GM03348 (cell line): ENCODE results near the gene GRIP1.
A peak's percentile ranks its signal among the peaks of the same experiment; 100 is the strongest.

Source experiments
- DNase-seq: peaks from one replicate; pipeline ENCODE4 v3.0.0; 2012; ENCODE audit warnings: low spot score

Gene GRIP1

GRCh38 chr12:66692170-66692569 lies 13.3 kb upstream of the GRIP1 start:
- no peak for DNase-seq

- DNase-seq = peak; percentile 24
Measured at GRCh38 chr12:66688846-66689439, 10.1 kb upstream of the GRIP1 start.

GRCh38 chr12:66684222-66684621 lies 5.3 kb upstream of the GRIP1 start:
- no peak for DNase-seq

- DNase-seq = no peak
Measured at GRCh38 chr12:66683822-66684221, 4.9 kb upstream of the GRIP1 start.

DNA sequence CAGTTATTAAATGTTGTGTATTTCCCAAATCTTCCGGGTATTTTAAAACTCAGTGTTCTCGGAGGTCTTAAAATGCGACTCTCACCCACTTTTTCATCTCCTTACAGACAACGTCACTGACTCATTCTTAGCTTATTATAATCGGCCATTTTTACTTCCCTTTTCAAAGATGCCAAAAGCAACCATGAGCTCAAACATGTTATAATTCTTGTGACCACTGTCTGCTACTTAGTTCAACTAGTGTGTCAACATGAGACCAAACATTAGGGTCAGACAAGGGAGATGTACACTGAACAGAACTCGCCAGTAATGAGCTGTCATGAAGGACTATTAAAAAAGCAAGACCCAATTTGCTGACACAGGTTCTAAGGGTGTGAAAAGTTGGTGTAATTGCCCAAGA lies 4.2 kb upstream of the GRIP1 start:
- no peak for DNase-seq

DNA sequence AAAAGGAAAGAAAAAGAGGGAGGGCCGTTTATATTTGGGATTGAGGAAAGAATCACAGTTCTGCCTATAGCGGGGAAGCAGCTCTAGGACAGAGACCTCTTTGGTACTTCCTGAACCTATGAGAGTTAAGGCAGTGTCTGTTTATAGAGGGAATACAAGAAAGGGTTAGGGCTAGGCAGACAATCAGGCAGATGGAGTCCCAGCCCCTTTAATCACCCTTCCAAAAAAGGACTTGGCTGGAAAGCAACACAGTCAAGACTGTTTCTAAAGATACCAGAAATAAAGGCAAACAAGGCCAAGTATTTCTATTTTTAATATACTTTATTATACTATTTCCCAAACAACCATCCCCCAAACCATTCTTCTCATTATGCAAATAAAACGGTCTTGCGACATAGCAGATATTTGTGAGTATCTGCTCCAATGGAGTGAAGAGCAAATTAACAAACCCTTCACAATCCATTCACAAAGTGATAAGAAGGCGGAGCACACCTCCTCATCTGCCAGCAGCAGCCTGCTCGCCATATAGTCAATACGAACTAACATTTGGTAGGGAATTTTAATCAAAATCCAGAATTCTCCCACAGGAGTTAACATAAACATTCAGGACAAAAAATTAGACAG lies 697 bp upstream of the GRIP1 start:
- DNase-seq = no peak

GRCh38 chr12:66676241-66676640 lies 2.6 kb downstream of the GRIP1 start:
- DNase-seq = no peak

DNA sequence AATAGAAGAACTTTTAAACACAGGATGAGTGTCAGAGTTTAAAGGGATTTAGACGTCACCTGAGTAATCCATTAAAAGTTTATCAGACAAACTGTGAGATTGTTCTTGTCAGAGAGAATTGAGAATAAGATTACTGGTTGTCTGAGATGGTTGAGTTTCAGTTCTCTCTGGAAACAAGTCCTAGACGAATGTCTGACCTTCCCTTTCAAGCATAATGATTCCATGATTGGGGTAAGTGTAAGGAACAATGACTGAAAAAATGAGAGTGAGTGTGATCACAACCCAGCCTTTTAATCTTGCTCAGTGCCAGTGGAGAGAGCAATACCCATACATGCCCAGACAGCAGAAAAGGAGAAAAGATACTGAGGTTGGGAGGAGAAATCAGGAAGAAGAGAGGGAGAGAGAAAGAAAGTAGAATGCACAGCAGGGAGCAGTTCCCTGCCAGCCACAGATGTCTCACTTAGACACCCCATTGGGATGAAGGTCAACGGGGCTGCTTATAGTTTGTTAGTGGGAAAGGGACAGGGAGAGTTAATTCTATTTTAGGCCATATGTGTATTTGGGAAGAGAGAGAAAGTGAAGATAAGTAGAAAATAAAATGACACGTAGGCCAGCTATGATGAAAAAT lies 4.3 kb downstream of the GRIP1 start:
- no peak for DNase-seq

- no peak for DNase-seq
Measured at GRCh38 chr12:66669541-66669940, 9.3 kb downstream of the GRIP1 start.

DNA sequence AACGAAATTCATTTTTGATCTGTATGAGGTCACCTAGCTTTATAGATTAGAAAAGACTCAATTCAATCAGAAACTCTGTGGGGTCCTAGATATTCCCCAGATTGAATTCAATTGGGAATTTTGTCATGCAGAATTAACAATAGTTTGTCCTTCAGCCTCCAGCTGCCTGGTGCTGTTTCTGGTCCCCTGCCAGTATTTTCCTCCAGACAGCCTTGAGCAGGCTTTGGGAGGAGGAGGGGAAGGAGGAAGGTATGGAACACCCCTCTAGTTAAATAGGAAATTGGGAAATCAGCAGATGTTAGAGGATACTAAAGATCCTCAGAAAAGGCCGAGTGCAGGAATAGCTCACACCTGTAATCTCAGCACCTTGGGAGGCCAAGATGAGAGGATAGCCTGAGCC lies 10.6 kb downstream of the GRIP1 start:
- DNase-seq = no peak

DNA sequence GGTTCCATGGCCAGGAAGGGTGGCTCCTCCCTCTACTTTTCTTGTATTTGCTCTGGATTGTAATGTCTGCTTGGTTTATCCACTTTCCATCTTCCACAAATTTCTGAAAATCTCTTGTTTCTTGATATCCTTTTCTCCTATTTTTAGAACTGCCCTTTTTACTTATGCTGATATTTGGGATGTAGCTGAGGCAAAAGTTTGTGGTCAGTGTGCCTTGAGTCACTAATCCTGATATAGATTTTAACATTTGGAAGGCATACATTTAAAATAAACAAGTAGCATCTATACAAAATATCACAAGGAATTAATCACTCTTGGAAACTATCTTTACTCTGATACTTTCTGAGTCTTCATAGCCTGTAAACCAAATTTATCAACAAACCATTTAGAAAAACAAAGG lies 11.0 kb downstream of the GRIP1 start:
- no peak for DNase-seq

- DNase-seq = no peak
Measured at GRCh38 chr12:66666481-66666880, 12.4 kb downstream of the GRIP1 start.

DNA sequence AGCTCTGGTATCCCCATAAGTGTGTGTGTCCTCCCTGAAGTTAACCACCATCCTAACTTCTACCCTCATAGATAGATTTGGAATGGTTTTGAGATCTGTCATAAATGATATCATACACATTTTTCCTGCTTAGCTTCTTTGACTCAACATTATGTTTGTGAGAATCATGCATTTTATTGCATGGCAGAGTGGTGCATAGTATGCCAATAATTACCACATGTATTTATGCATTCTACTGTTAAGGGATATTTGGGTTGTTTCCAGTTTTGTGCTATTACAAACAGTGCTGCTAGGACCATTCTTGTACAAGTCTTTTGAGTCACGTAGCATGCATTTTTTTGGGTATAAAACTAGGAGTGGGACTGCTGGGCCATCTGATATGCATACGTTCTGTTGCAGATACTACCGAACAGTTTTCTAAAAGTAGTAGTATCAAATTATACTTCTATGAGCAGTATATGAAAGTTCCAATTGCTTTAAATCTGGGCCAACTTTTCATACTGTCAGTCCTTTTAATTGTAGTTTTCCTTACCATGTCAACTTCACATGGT lies 13.4 kb downstream of the GRIP1 start:
- no peak for DNase-seq

- DNase-seq = no peak
Measured at GRCh38 chr12:66664076-66664475, 14.8 kb downstream of the GRIP1 start.

- no peak for DNase-seq
Measured at GRCh38 chr12:66663611-66664010, 15.3 kb downstream of the GRIP1 start.

DNA sequence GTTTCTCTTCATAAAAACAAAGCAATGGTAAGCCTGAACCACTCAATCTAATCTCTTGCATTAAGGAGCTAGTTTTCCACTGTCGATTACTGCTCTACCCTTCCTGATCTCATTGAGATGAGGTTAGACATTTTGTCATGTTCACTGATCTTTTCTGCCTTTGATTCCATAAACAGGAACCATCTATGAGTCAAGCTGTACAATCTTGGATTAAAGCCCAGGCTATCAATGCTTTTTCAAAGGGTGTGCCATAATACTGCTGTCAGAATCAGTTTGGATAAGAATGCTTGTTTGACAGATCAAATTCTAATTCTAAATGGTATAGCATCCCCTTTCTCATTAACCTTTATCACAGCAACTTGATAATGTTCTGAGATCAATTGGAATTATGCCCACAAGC lies 16.1 kb downstream of the GRIP1 start:
- no peak for DNase-seq

- no peak for DNase-seq
Measured at GRCh38 chr12:66662179-66662578, 16.7 kb downstream of the GRIP1 start.

- no peak for DNase-seq
Measured at GRCh38 chr12:66661357-66661756, 17.5 kb downstream of the GRIP1 start.

GRCh38 chr12:66653796-66654195 lies 25.1 kb downstream of the GRIP1 start:
- no peak for DNase-seq

- no peak for DNase-seq
Measured at GRCh38 chr12:66648033-66648735, 30.7 kb downstream of the GRIP1 start.

DNA sequence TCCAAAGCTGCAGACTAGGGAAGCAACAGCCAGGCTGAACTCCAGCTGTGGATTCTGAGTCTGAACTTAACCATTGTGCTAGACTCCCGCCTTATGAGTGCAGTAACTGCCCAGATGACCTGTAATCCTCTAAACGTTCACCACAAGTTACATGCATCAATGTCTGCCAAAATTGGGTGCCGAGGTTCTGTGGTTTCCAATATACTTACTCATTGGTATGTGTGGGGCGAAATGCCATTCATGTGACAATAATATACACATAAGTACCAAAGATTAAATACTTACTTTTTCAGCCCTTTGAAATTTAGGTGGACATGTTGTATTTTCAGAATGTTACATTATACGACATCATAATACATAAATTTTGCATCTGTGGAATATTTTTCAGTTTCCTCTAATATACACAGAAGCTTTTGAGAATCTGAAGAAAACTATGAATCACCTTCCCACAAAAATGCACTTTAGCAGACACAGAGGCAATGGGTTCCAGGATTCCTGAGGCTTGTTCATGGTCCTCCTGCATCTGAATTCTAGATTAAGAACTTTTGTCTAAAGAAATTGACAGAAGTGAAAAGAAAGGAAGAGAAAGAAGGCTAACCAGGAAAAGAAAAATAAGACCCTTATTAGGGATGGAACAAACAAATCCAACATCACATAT lies 31.7 kb downstream of the GRIP1 start:
- peak; percentile 81 for DNase-seq

DNA sequence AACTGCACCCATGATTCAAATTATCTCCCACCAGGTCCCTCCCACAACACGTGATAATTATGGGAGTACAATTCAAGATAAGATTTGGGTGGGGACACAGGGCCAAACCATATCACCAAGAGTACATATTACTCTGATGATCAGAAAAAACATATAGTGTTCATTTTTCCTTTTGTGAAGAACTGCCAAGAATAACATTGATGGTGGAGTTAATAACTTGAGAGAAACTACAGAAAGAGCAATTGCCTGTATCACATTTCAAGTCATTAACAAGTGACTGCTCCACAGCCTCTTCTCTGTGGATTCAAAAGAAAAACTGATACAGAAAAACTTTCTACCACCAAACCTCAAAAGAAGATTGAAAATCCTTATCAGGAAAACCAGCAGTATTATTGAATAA lies 34.7 kb downstream of the GRIP1 start:
- DNase-seq = no peak
